Heart right ventricle (tissue), 16 donors: ENCODE results near the gene ZDHHC11. TPM values are rescaled to one million over a fixed set of nuclear protein-coding genes. Genes with fewer than 3 reads are reported as not detected.
"Not testable (repeated sequence)": the region's sequence is repeated elsewhere in the genome, so short reads cannot be mapped to it uniquely, and the experiment has no call there.

Experiments used
- ATAC-seq, 8 donors: fragments of 200-7000 bp; cut with Tn5 transposase; one replicate each; pipeline ENCODE4 v1.9.1; 2020; ENCODE audit warnings: mild to moderate bottlenecking in 8 of 8, moderate library complexity in 8 of 8, moderate number of reproducible peaks in 1 of 8
- DNase-seq, 2 donors: peaks; one replicate each; pipeline ENCODE4 v3.0.0-alpha.2; 2020
- H3K27ac ChIP-seq, 10 donors: fragments of 200-600 bp; sonication (generic) in 2 of 10; one replicate each; pipeline versions ENCODE4 v1.5.0 to v1.8.0; 2020 to 2022; ENCODE audit warnings: mild to moderate bottlenecking in 3 of 10
- H3K27me3 ChIP-seq, 7 donors: fragments of 200-600 bp; one replicate each; pipeline ENCODE4 v1.8.0; 2021 to 2022; ENCODE audit warnings: mild to moderate bottlenecking in 2 of 7
- H3K36me3 ChIP-seq, 9 donors: fragments of 200-600 bp; sonication (generic) in 1 of 9; one replicate each; pipeline versions ENCODE4 v1.5.0 to v1.8.0; 2020 to 2022; ENCODE audit warnings: mild to moderate bottlenecking in 2 of 9
- H3K4me1 ChIP-seq, 9 donors: fragments of 200-600 bp; sonication (generic) in 1 of 9; one replicate each; pipeline versions ENCODE4 v1.5.0 to v1.8.0; 2020 to 2022; ENCODE audit warnings: mild to moderate bottlenecking in 4 of 9
- H3K4me3 ChIP-seq, 10 donors: fragments of 200-600 bp; sonication (generic) in 2 of 10; one replicate each; pipeline versions ENCODE4 v1.5.0 to v1.8.0; 2020 to 2022; ENCODE audit warnings: mild to moderate bottlenecking in 7 of 10, moderate library complexity in 2 of 10
- H3K9me3 ChIP-seq, 11 donors: fragments of 200-600 bp in 10 of 11; sonication (generic) in 2 of 11; one replicate each; pipeline versions ENCODE4 v1.5.0 to v1.8.0; 2013 to 2022; ENCODE audit warnings: mild to moderate bottlenecking in 2 of 11, control low read depth in 1 of 11, moderate library complexity in 1 of 11
- WGBS, 2 donors: extraction: QIAGEN DNeasy Blood & Tissue Kit; methylation state at CpG; one replicate each; pipeline ENCODE4 v1.1.7; 2013; ENCODE audit warnings: inconsistent platforms in 1 of 2; 5-methylcytosine and 5-hydroxymethylcytosine counted together
- intact Hi-C, 10 donors: fragments of 100-400 bp; cut with DNase I; formaldehyde crosslinking; loops; one replicate each; pipeline versions ENCODE4 v1.11.1 to v1.14.2; 2022
- polyA plus RNA-seq, 2 donors: library from polyadenylated mRNA; stranded (reverse); fragments of 200-250 nt; gene quantifications; one replicate each; pipeline ENCODE4 v1.2.3, GENCODE V29; 2013
- total RNA-seq, 10 donors: library from RNA; stranded (reverse); fragmentation: NEBNext Ultra II Directional in 3 of 10; extraction: Animal tissue kit (Norgen Biotek cat#: 25700) in 3 of 10; gene quantifications; one replicate each; pipeline versions ENCODE4 v1.2.1 to v1.2.4, GENCODE V29; 2021 to 2023
- donor health status: Arrhythmogenic right ventricular cardiomyopathy.
- donor health status: ischemic (EF 13 %, LVEDD 7.1; RV severe dilation, severe dysfunction).
- donor health status: healthy with polysubstance abuse.
- donor health status: DM: no; HTN: yes; CAD: no.
- donor health status: DM: no; HTN: no; CAD: no.
- donor health status: ischemic (EF 25% LVEDD 6.9; RV normal size, moderate dysfunction).
- donor health status: ischemic (EF 25% LVEDD 5.7; RV mildly dilated, moderate dysfunction).
- donor health status: healthy.
- donor health status: DM: yes; HTN: yes; CAD: no.
- donor health status: Ischemic cardiomyopathy.
- donor health status: ischemic (EF 35%, LVEDD 5.7; RV mildly dilated, moderate dysfunction).
- donor health status: nonischemic (EF 11% LVEDD 7.7; RV severe dilation, severe dysfunction).
- donor health status: DM: yes; HTN: yes; CAD: no.
- donor health status: PGD.
- donor health status: ischemic (EF 29% LVEDD 5.4; RV normal size, mild dysfunction).
- donor health status: nonischemic (EF 23%, LVEDD 6.1; RV moderate dilation, normal function).

ZDHHC11 gene
- total and polyA plus RNA-seq, 12 donors: 7.8 to 54.7 (median 21.1) TPM

- H3K27me3 ChIP-seq, DNase-seq, H3K27ac ChIP-seq, H3K4me1 ChIP-seq, H3K9me3 ChIP-seq, H3K36me3 ChIP-seq, H3K4me3 ChIP-seq: not testable (repeated sequence)
- peak in 1 of 8 donors; percentile 4 for ATAC-seq
- intact Hi-C loops: loop anchor here in 5 of 10 donors (5.0 to 10.0 kb wide), 2 partner anchors 87 to 89 kb away; no protein-coding TSS in a partner anchor
- 77 to 92% methylated on average over 21 to 22 of the region's 22 CpGs for WGBS, 2 donors
These were observed 6.9 kb downstream of the ZDHHC11 start for GRCh38 chr5:843926-844325.

GRCh38 chr5:843371-843770, 7.4 kb downstream of the ZDHHC11 start:
- not testable (repeated sequence) for H3K9me3 ChIP-seq, H3K4me1 ChIP-seq, H3K27ac ChIP-seq, H3K4me3 ChIP-seq, H3K27me3 ChIP-seq, DNase-seq, H3K36me3 ChIP-seq
- intact Hi-C loops: loop anchor here in 5 of 10 donors (5.0 to 10.0 kb wide), 2 partner anchors 86 to 89 kb away; no protein-coding TSS in a partner anchor
- 91 to 94% methylated on average over 14 to 16 of the region's 26 CpGs for WGBS, 2 donors
- peak in 1 of 8 donors; percentile 1 for ATAC-seq

- not testable (repeated sequence) for H3K9me3 ChIP-seq, H3K4me1 ChIP-seq, H3K4me3 ChIP-seq, DNase-seq, H3K27ac ChIP-seq, H3K27me3 ChIP-seq, H3K36me3 ChIP-seq
- intact Hi-C loops: loop anchor here in 5 of 10 donors (5.0 to 10.0 kb wide), 2 partner anchors 85 to 88 kb away; no protein-coding TSS in a partner anchor
- WGBS, 2 donors: 87 to 91% methylated on average over 27 of the region's 32 CpGs
- peak in 1 of 8 donors; percentile 21 for ATAC-seq
These were observed 8.2 kb downstream of the ZDHHC11 start for GRCh38 chr5:842402-843221.

GRCh38 chr5:841531-842401, 9.0 kb downstream of the ZDHHC11 start:
- not testable (repeated sequence) for H3K36me3 ChIP-seq, H3K27ac ChIP-seq, ATAC-seq, H3K9me3 ChIP-seq, H3K27me3 ChIP-seq, DNase-seq, H3K4me3 ChIP-seq, H3K4me1 ChIP-seq
- intact Hi-C loops: loop anchor here in 6 of 10 donors (2.0 to 10.0 kb wide), 3 partner anchors 84 to 95 kb away; no protein-coding TSS in a partner anchor
- 91% methylated on average over 14 of the region's 15 CpGs for WGBS, 2 donors

- not testable (repeated sequence) for H3K27me3 ChIP-seq, H3K27ac ChIP-seq, H3K9me3 ChIP-seq, DNase-seq, H3K36me3 ChIP-seq, H3K4me3 ChIP-seq, H3K4me1 ChIP-seq, ATAC-seq
- intact Hi-C loops: loop anchor here in 6 of 10 donors (2.0 to 10.0 kb wide), 3 partner anchors 84 to 94 kb away; no protein-coding TSS in a partner anchor
- 86 to 95% methylated on average over 9 to 10 of the region's 10 CpGs for WGBS, 2 donors
These were observed 9.8 kb downstream of the ZDHHC11 start for GRCh38 chr5:840974-841435.

- not testable (repeated sequence) for H3K4me1 ChIP-seq, ATAC-seq, H3K27ac ChIP-seq, H3K36me3 ChIP-seq, H3K27me3 ChIP-seq, H3K9me3 ChIP-seq, H3K4me3 ChIP-seq
- WGBS, 2 donors: 92 to 94% methylated on average over 21 of the region's 21 CpGs
- intact Hi-C loops: loop anchor here in 6 of 10 donors (2.0 to 10.0 kb wide), 3 partner anchors 83 to 94 kb away; no protein-coding TSS in a partner anchor
- peak in 1 of 2 donors; percentile 3 for DNase-seq
These were observed 10.4 kb downstream of the ZDHHC11 start for GRCh38 chr5:840118-840973.
